ENCODE results near the gene RUNX2. TPM values are rescaled to one million over a fixed set of nuclear protein-coding genes. Genes with fewer than 3 reads are reported as not detected.

Gene RUNX2
- polyA plus RNA-seq, 1 donor from 2014 or later = not detected

- no peak for TF ChIP-seq MXI1 (conservative IDR thresholded peaks at IDR 0.05; ENCODE audit: poor library complexity, severe bottlenecking)
- TF ChIP-seq POLR2AphosphoS5 (IDR thresholded peaks at IDR 0.05) = no peak
- no peak for TF ChIP-seq EZH2 (IDR thresholded peaks at IDR 0.05; ENCODE audit: borderline replicate concordance, insufficient read depth, low read length, poor library complexity, severe bottlenecking)
- TF ChIP-seq TAF1 (IDR thresholded peaks at IDR 0.05; ENCODE audit: low read depth) = no peak
- TF ChIP-seq RAD21 (conservative IDR thresholded peaks at IDR 0.05) = no peak
- no peak for TF ChIP-seq REST (IDR thresholded peaks at IDR 0.05; ENCODE audit: borderline replicate concordance)
- no peak for TF ChIP-seq CTCF (IDR thresholded peaks at IDR 0.05; ENCODE audit: poor library complexity, severe bottlenecking)
- TF ChIP-seq SMC3 (conservative IDR thresholded peaks at IDR 0.05; ENCODE audit: poor library complexity) = no peak
- TF ChIP-seq EP300 (conservative IDR thresholded peaks at IDR 0.05; ENCODE audit: poor library complexity, severe bottlenecking) = no peak
- no peaks in the 10 kb centered on the region for H3K36me3 ChIP-seq (ENCODE audit: insufficient read depth, low read length)
- no peaks in the 10 kb centered on the region for H4K20me1 ChIP-seq (ENCODE audit: insufficient read depth)
- H3F3A ChIP-seq (ENCODE audit: insufficient read depth, low read length, poor library complexity, severe bottlenecking) = no peaks in the 10 kb centered on the region
- no peaks in the 10 kb centered on the region for H3K79me2 ChIP-seq (replicated peaks; ENCODE audit: insufficient read depth, low read length)
- no peak overlapping the region for H3K4me3 ChIP-seq (ENCODE audit: low read length)
- no peak overlapping the region for H3K4me2 ChIP-seq (ENCODE audit: low read length)
- H3K9me2 ChIP-seq (ENCODE audit: insufficient read depth, low read length) = no peaks in the 10 kb centered on the region
- H2AFZ ChIP-seq (ENCODE audit: low read depth, low read length) = no peak overlapping the region
- H3K9ac ChIP-seq (ENCODE audit: low read length) = no peak overlapping the region
- no peaks in the 10 kb centered on the region for H3K9me3 ChIP-seq (ENCODE audit: low read length)
- no peaks in the 10 kb centered on the region for H3K27me3 ChIP-seq (ENCODE audit: insufficient read depth, low read depth, low read length)
- no peak overlapping the region for H3K27ac ChIP-seq (ENCODE audit: low read length)
These were observed 38.2 kb upstream of the RUNX2 start for GRCh38 chr6:45289751-45290514.

- no peaks in the 10 kb centered on the region for H3K27me3 ChIP-seq (ENCODE audit: insufficient read depth, low read depth, low read length)
- H3K4me3 ChIP-seq (ENCODE audit: low read length) = no peak overlapping the region
- no peaks in the 10 kb centered on the region for H4K20me1 ChIP-seq (ENCODE audit: insufficient read depth)
- H3K9ac ChIP-seq (ENCODE audit: low read length) = no peak overlapping the region
- no peak for TF ChIP-seq MXI1 (conservative IDR thresholded peaks at IDR 0.05; ENCODE audit: poor library complexity, severe bottlenecking)
- no peak for TF ChIP-seq EP300 (conservative IDR thresholded peaks at IDR 0.05; ENCODE audit: poor library complexity, severe bottlenecking)
- no peak for TF ChIP-seq POLR2AphosphoS5 (IDR thresholded peaks at IDR 0.05)
- no peak for TF ChIP-seq TAF1 (IDR thresholded peaks at IDR 0.05; ENCODE audit: low read depth)
- no peak for TF ChIP-seq SMC3 (conservative IDR thresholded peaks at IDR 0.05; ENCODE audit: poor library complexity)
- TF ChIP-seq CTCF (IDR thresholded peaks at IDR 0.05; ENCODE audit: poor library complexity, severe bottlenecking) = no peak
- no peak for TF ChIP-seq RAD21 (conservative IDR thresholded peaks at IDR 0.05)
- no peak for TF ChIP-seq REST (IDR thresholded peaks at IDR 0.05; ENCODE audit: borderline replicate concordance)
- no peak for TF ChIP-seq EZH2 (IDR thresholded peaks at IDR 0.05; ENCODE audit: borderline replicate concordance, insufficient read depth, low read length, poor library complexity, severe bottlenecking)
- H3K36me3 ChIP-seq (ENCODE audit: insufficient read depth, low read length) = no peaks in the 10 kb centered on the region
- no peaks in the 10 kb centered on the region for H3K9me2 ChIP-seq (ENCODE audit: insufficient read depth, low read length)
- no peak overlapping the region for H3K27ac ChIP-seq (ENCODE audit: low read length)
- H3K79me2 ChIP-seq (replicated peaks; ENCODE audit: insufficient read depth, low read length) = no peaks in the 10 kb centered on the region
- H3K4me2 ChIP-seq (ENCODE audit: low read length) = no peak overlapping the region
- H3F3A ChIP-seq (ENCODE audit: insufficient read depth, low read length, poor library complexity, severe bottlenecking) = no peaks in the 10 kb centered on the region
- no peak overlapping the region for H2AFZ ChIP-seq (ENCODE audit: low read depth, low read length)
- no peaks in the 10 kb centered on the region for H3K9me3 ChIP-seq (ENCODE audit: low read length)
These were observed 34.8 kb upstream of the RUNX2 start for GRCh38 chr6:45293306-45293705.
